ENCODE data around the gene SPTBN1. TPM values are rescaled to one million over a fixed set of nuclear protein-coding genes. Genes with fewer than 3 reads are reported as not detected.

The SPTBN1 gene
- total RNA-seq, 1 experiment from 2014 or later, result 171 TPM

DNA sequence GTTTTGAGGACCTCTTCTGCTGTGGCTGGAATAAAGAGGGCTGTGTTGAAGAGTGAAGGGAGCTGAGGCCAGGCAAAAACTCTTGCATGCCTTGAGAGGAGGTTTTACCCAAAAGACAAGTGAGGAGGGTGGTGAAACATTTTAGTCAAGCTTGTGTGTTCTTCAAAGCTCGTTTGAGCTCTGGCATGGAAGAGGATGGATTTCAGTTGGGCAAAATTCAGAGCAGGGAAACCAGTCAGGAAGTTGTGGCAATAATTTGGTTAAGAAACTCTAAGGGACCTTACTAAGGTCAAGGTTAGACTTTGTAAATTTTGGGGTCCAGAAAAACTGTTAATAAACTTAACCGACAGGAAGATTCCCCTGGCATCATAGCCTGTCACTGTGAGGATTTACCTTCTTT, 34.7 kb downstream of the SPTBN1 start:
- no peak overlapping the region for H3K27ac Mint-ChIP-seq (ENCODE audit: low read depth, unreplicated experiment)
- H3K4me1 Mint-ChIP-seq (ENCODE audit: insufficient read depth, unreplicated experiment), result no peaks in the 10 kb centered on the region
- intact Hi-C loops (cut with micrococcal nuclease), result no loop called here
- CTCF ChIA-PET, result interaction anchor here (1.0 kb wide), 2 partner anchors 10 to 14 kb away, joined by 5 read pairs; no protein-coding TSS in a partner anchor
- H3K27me3 Mint-ChIP-seq (ENCODE audit: insufficient read depth, unreplicated experiment), result no peaks in the 10 kb centered on the region
- H3K4me3 Mint-ChIP-seq (ENCODE audit: unreplicated experiment), result no peak overlapping the region
- POLR2A ChIA-PET, result no interaction called here
- TF ChIP-seq, protein P1, sequence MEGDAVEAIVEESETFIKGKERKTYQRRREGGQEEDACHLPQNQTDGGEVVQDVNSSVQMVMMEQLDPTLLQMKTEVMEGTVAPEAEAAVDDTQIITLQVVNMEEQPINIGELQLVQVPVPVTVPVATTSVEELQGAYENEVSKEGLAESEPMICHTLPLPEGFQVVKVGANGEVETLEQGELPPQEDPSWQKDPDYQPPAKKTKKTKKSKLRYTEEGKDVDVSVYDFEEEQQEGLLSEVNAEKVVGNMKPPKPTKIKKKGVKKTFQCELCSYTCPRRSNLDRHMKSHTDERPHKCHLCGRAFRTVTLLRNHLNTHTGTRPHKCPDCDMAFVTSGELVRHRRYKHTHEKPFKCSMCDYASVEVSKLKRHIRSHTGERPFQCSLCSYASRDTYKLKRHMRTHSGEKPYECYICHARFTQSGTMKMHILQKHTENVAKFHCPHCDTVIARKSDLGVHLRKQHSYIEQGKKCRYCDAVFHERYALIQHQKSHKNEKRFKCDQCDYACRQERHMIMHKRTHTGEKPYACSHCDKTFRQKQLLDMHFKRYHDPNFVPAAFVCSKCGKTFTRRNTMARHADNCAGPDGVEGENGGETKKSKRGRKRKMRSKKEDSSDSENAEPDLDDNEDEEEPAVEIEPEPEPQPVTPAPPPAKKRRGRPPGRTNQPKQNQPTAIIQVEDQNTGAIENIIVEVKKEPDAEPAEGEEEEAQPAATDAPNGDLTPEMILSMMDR (IDR thresholded peaks at IDR 0.05; ENCODE audit: unreplicated experiment), result no peak
- DNase-seq (ENCODE audit: unreplicated experiment), result no peak
- no peaks in the 10 kb centered on the region for H3K36me3 Mint-ChIP-seq (ENCODE audit: insufficient read depth, unreplicated experiment)
- H3K9me3 Mint-ChIP-seq (ENCODE audit: unreplicated experiment), result no peaks in the 10 kb centered on the region
- no TSS peak for BruUV-seq (replicated peaks)

DNA sequence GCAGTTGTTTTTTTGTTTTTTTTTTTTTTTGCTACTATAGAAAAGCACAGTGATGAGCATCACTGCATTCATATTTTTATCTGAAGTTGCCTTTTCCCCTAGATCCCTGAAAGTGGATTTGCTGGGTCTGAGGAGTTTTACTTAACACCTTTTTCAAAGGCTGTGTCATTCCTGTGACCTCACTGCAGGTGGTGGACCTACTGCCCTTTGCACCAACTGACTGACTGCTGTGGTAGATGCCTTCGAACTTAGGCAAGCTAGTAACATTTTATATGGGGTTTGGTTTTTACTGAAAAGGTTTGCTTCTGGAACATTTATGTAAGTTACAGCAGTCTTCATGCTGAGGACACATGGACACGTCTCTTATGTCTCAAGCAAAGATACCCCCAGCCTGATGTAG, 36.2 kb downstream of the SPTBN1 start:
- Mint-ChIP-seq H3K27me3 (ENCODE audit: insufficient read depth, unreplicated experiment) (no peaks in the 10 kb centered on the region), H3K27ac (ENCODE audit: low read depth, unreplicated experiment) (no peak overlapping the region), H3K4me1 (ENCODE audit: insufficient read depth, unreplicated experiment) (no peaks in the 10 kb centered on the region), H3K36me3 (ENCODE audit: insufficient read depth, unreplicated experiment) (no peaks in the 10 kb centered on the region), H3K9me3 (ENCODE audit: unreplicated experiment) (no peaks in the 10 kb centered on the region), H3K4me3 (ENCODE audit: unreplicated experiment) (no peak overlapping the region)
- no peak for DNase-seq (ENCODE audit: unreplicated experiment)
- POLR2A ChIA-PET, result no interaction called here
- BruUV-seq (replicated peaks), result no TSS peak
- intact Hi-C loops (cut with micrococcal nuclease), result no loop called here
- TF ChIP-seq, protein P1 (IDR thresholded peaks at IDR 0.05; ENCODE audit: unreplicated experiment), result no peak
- CTCF ChIA-PET, result interaction anchor here (0.6 to 1.4 kb wide), 2 partner anchors 10 to 527 kb away, joined by 3 to 6 read pairs; no protein-coding TSS in a partner anchor

DNA sequence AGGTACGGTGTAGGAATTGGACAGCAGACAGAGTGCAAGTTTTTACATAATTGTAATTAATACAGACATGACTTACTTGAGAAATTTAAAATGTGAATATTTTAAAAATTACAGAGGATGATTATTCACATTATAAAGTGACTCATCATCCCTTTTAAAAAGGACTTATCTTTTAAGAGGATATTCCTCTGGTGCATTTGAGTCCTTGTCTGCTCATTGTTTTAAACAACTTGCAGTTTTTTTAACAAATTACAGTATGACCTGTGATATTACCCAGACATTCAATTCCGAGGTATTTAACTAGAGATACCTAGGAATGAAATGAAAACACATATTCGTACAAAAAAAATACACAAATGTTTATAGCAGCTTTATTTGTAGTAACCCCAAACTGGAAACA, 38.0 kb downstream of the SPTBN1 start:
- H3K27ac Mint-ChIP-seq (ENCODE audit: low read depth, unreplicated experiment), result no peak overlapping the region
- BruUV-seq (replicated peaks), result no TSS peak

DNA sequence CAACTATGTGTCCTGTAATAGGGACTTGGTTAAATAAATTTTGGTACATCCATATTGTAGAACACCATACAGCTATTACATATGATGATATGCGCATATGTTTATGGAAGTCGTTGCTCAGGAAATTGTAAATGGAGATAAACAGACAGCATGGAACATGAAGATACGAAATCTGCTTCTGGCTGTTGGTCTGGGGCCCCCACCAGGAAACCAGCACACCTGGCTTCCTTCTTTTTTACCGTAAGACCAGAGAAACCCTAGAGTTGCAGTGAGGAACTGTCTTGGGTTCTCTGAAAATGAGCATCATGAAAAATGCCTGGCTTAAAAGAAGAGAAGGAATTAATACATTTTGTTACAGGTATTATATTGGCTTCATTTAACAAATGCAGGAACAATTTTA, 40.8 kb downstream of the SPTBN1 start:
- H3K36me3 Mint-ChIP-seq (ENCODE audit: insufficient read depth, unreplicated experiment), result no peaks in the 10 kb centered on the region
- no peak overlapping the region for H3K27ac Mint-ChIP-seq (ENCODE audit: low read depth, unreplicated experiment)
- H3K27me3 Mint-ChIP-seq (ENCODE audit: insufficient read depth, unreplicated experiment), result no peaks in the 10 kb centered on the region
- no peaks in the 10 kb centered on the region for H3K4me1 Mint-ChIP-seq (ENCODE audit: insufficient read depth, unreplicated experiment)
- no TSS peak for BruUV-seq (replicated peaks)
- ChIA-PET POLR2A (no interaction called here), CTCF (interaction anchor here (0.6 to 1.7 kb wide), 4 partner anchors 10 to 390 kb away, joined by 3 to 11 read pairs (median 4); no protein-coding TSS in a partner anchor)
- H3K9me3 Mint-ChIP-seq (ENCODE audit: unreplicated experiment), result no peaks in the 10 kb centered on the region
- DNase-seq (ENCODE audit: unreplicated experiment), result no peak
- intact Hi-C loops (cut with micrococcal nuclease), result no loop called here
- TF ChIP-seq, protein P1 (IDR thresholded peaks at IDR 0.05; ENCODE audit: unreplicated experiment), result no peak
- H3K4me3 Mint-ChIP-seq (ENCODE audit: unreplicated experiment), result no peak overlapping the region

More for the DNA sequence above, 38.0 kb downstream of the SPTBN1 start:
- Mint-ChIP-seq H3K4me3 (ENCODE audit: unreplicated experiment) (no peak overlapping the region), H3K36me3 (ENCODE audit: insufficient read depth, unreplicated experiment) (no peaks in the 10 kb centered on the region), H3K4me1 (ENCODE audit: insufficient read depth, unreplicated experiment) (no peaks in the 10 kb centered on the region), H3K27me3 (ENCODE audit: insufficient read depth, unreplicated experiment) (no peaks in the 10 kb centered on the region), H3K9me3 (ENCODE audit: unreplicated experiment) (no peaks in the 10 kb centered on the region)
- TF ChIP-seq, protein P1 (IDR thresholded peaks at IDR 0.05; ENCODE audit: unreplicated experiment), result no peak
- intact Hi-C loops (cut with micrococcal nuclease), result no loop called here
- no peak for DNase-seq (ENCODE audit: unreplicated experiment)
- POLR2A ChIA-PET, result interaction anchor here (0.7 kb wide), 2 partner anchors 171 to 185 kb away, joined by 3 to 6 read pairs; no protein-coding TSS in a partner anchor
- CTCF ChIA-PET, result interaction anchor here (0.6 kb wide), 3 partner anchors 9 to 1703 kb away, joined by 3 read pairs; no protein-coding TSS in a partner anchor
